OCI-LY1 (cell line): ENCODE results near the gene RETREG2.
A peak's percentile ranks its signal among the peaks of the same experiment; 100 is the strongest.

Experiments used
- H2AFZ ChIP-seq: fragments of 200-600 bp; sonication (generic), shearing (Covaris generic); 2 replicates; pipeline ENCODE4 v1.6.0; 2014; ENCODE audit warnings: antibody characterized with exemption, mild to moderate bottlenecking, low read length
- H3F3A ChIP-seq: fragments of 200-600 bp; sonication (generic), shearing (Covaris generic); 2 replicates; pipeline ENCODE4 v1.6.0; 2014; ENCODE audit warnings: mild to moderate bottlenecking, antibody characterized with exemption, low read length, moderate library complexity; ENCODE audit not compliant: insufficient read depth
- H3K27ac ChIP-seq: fragments of 200-600 bp; sonication (generic); 2 replicates; pipeline ENCODE4 v1.5.1; 2014; ENCODE audit warnings: low read length, mixed run types, mild to moderate bottlenecking, low read depth; ENCODE audit not compliant: poor library complexity, severe bottlenecking
- H3K27me3 ChIP-seq: fragments of 200-600 bp; sonication (generic); 2 replicates; pipeline ENCODE4 v1.6.0; 2014; ENCODE audit warnings: antibody characterized with exemption, mild to moderate bottlenecking, low read length, moderate library complexity; ENCODE audit not compliant: insufficient read depth
- H3K36me3 ChIP-seq: fragments of 200-600 bp; sonication (generic); 2 replicates; pipeline ENCODE4 v1.6.1; 2014; ENCODE audit warnings: mild to moderate bottlenecking, antibody characterized with exemption, low read length, moderate library complexity, mixed read lengths; ENCODE audit not compliant: insufficient read depth
- H3K4me1 ChIP-seq: fragments of 200-600 bp; sonication (generic); 2 replicates; pipeline ENCODE4 v1.5.1; 2014; ENCODE audit warnings: mild to moderate bottlenecking, low read length, moderate library complexity; ENCODE audit not compliant: insufficient read depth, severe bottlenecking
- H3K4me2 ChIP-seq: fragments of 200-600 bp; sonication (generic), shearing (Covaris generic); 2 replicates; pipeline ENCODE4 v1.6.1; 2014; ENCODE audit warnings: low read length
- H3K4me3 ChIP-seq: fragments of 200-600 bp; sonication (generic); 2 replicates; pipeline ENCODE4 v1.5.1; 2014; ENCODE audit warnings: low read length, low read depth, mild to moderate bottlenecking, mixed read lengths; ENCODE audit not compliant: poor library complexity, severe bottlenecking
- H3K79me2 ChIP-seq: fragments of 200-600 bp; shearing (Covaris generic); 2 replicates; pipeline ENCODE4 v1.6.1; 2016; ENCODE audit warnings: mixed run types, low read length, mixed read lengths; ENCODE audit not compliant: insufficient read depth
- H3K9ac ChIP-seq: fragments of 200-600 bp; sonication (generic), shearing (Covaris generic); 2 replicates; pipeline ENCODE4 v1.6.1; 2014; ENCODE audit warnings: mild to moderate bottlenecking, low read length, mixed read lengths
- H3K9me2 ChIP-seq: fragments of 200-600 bp; sonication (generic), shearing (Covaris generic); 2 replicates; pipeline ENCODE4 v1.6.1; 2014; ENCODE audit warnings: low read depth, mild to moderate bottlenecking, low read length, mixed read lengths
- H3K9me3 ChIP-seq: fragments of 200-600 bp; shearing (Covaris generic); 2 replicates; pipeline ENCODE4 v1.6.1; 2014; ENCODE audit warnings: low read length, mixed read lengths
- H4K20me1 ChIP-seq: fragments of 200-600 bp; sonication (generic), shearing (Covaris generic); 2 replicates; pipeline ENCODE4 v1.6.0; 2016; ENCODE audit warnings: mild to moderate bottlenecking, low read length; ENCODE audit not compliant: insufficient read depth
- EZH2 ChIP-seq: fragments of 200-600 bp; sonication (generic), shearing (Covaris generic); IDR thresholded peaks from 2 replicates; pipeline ENCODE4 v1.8.0; 2017; ENCODE audit warnings: borderline replicate concordance, mixed run types, mild to moderate bottlenecking, antibody characterized with exemption, low read length, moderate library complexity, mixed read lengths
- TF ChIP-seq, protein P1 (sequence below): fragments of 200-600 bp; sonication (generic), shearing (Covaris generic); IDR thresholded peaks from 2 replicates; pipeline ENCODE4 v1.5.1; 2017; ENCODE audit warnings: mild to moderate bottlenecking, antibody characterized with exemption, low read length, moderate library complexity, mixed read lengths

The RETREG2 gene

DNA sequence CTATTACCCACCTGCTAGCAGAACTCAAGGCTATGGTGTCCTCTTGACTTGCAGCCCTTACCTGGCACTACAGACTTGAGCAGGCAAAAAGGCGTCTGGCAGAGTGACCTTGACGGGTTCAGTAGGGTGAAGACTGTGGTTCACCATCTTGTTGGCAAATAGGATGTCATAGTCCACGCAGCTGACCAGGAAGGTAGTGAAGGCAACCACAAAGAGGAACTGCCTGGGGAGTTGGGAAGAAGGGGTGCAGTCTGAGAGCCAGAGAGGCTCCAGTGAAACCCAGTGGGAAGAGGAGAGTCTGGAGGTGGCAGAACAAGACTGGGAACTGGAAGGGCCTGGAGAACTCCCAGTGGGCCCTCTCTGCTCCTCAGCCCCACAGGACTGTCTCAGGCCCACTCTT, 47.3 kb downstream of the RETREG2 start:
- H3K79me2 ChIP-seq: peaks cover 13% of the 10 kb centered on the region
- TF ChIP-seq, protein P1, sequence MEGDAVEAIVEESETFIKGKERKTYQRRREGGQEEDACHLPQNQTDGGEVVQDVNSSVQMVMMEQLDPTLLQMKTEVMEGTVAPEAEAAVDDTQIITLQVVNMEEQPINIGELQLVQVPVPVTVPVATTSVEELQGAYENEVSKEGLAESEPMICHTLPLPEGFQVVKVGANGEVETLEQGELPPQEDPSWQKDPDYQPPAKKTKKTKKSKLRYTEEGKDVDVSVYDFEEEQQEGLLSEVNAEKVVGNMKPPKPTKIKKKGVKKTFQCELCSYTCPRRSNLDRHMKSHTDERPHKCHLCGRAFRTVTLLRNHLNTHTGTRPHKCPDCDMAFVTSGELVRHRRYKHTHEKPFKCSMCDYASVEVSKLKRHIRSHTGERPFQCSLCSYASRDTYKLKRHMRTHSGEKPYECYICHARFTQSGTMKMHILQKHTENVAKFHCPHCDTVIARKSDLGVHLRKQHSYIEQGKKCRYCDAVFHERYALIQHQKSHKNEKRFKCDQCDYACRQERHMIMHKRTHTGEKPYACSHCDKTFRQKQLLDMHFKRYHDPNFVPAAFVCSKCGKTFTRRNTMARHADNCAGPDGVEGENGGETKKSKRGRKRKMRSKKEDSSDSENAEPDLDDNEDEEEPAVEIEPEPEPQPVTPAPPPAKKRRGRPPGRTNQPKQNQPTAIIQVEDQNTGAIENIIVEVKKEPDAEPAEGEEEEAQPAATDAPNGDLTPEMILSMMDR: no peak
- TF ChIP-seq EZH2: no peak
- no peak overlapping the region for H2AFZ ChIP-seq
- H3K27me3 ChIP-seq: no peaks in the 10 kb centered on the region
- no peak overlapping the region for H3K9ac ChIP-seq
- peaks cover 15% of the 10 kb centered on the region for H3K4me1 ChIP-seq
- peaks cover 65% of the 10 kb centered on the region for H3K36me3 ChIP-seq
- no peaks in the 10 kb centered on the region for H3F3A ChIP-seq
- H3K4me3 ChIP-seq: no peak overlapping the region
- no peak overlapping the region for H3K27ac ChIP-seq
- H3K4me2 ChIP-seq: no peak overlapping the region
- no peaks in the 10 kb centered on the region for H3K9me3 ChIP-seq
- H3K9me2 ChIP-seq: no peaks in the 10 kb centered on the region
- H4K20me1 ChIP-seq: no peaks in the 10 kb centered on the region

DNA sequence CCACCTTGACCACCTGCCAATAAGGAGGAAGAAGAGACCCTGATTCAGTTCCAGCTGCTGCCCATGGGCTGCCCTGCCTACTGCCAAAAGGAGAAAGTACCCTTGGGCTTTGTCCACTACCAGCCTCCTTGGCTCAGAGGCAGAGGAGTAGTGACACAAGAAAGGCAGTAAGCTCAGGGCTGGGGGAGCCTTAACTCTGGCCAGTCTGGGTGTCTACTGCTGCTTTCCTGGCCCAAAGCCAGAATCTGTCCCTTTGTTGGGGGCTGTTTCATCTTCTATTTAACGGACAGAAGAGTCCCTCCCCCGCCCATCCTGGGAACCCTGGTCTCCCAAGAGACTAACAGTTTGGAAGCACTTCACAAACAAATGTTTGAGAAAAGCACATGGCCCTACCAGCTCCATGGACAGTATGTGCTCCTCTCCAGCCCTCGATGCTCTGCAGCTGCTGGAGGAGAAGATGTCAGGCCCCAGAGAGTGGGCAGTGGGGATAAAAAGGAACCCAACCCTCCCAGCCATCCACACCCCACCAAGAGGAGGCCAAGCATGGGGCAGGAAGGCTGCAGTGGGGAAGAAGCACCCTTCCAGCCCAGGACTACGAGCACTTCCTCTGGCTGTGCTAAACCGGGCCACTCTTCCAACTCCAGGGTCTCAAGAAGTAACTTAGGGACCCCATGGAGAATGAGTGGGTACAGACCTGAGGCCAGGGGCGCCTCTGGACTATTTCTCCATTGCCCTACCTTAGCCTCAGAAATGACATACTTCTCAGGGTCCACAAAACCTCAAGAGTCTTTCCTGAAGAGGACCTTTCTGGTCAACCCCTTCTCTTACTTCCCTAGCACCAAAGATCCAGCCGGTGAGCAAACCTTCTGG, 50.2 kb downstream of the RETREG2 start:
- Histone ChIP-seq H3K27ac (peak overlapping the region; percentile 7), H3K79me2 (peaks cover 13% of the 10 kb centered on the region), H3K9ac (peak overlapping the region; percentile 100)

DNA sequence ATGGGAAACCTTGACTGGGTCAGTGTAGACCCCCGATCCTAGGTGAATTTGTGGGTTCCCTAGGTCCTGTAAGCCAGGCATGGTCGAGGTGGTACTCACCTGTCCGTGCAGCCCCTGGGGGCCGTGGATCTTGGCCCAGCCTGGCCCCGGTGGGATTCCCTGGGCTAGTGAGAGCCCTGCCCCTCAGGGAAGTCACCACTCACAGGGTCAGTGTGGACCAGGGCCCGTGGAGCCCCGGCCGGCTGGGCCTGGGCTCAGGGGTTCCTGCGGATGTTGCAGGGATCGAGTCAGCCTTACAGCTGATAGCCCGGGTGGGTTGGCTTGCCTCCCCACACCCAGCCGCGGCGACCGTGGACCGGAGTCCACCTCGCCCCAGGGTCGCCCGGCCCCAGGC, 50.8 kb downstream of the RETREG2 start:
- H3K9me2 ChIP-seq: no peaks in the 10 kb centered on the region
- peak overlapping the region; percentile 7 for H3K27ac ChIP-seq
- no peak overlapping the region for H2AFZ ChIP-seq
- TF ChIP-seq, protein P1: no peak
- TF ChIP-seq EZH2: no peak
- H3K27me3 ChIP-seq: no peaks in the 10 kb centered on the region
- peaks cover 57% of the 10 kb centered on the region for H3K36me3 ChIP-seq
- H3F3A ChIP-seq: no peaks in the 10 kb centered on the region
- peak overlapping the region; percentile 100 for H3K9ac ChIP-seq
- H3K4me3 ChIP-seq: peak overlapping the region; percentile 87
- H3K9me3 ChIP-seq: no peaks in the 10 kb centered on the region
- H3K79me2 ChIP-seq: peaks cover 13% of the 10 kb centered on the region
- H4K20me1 ChIP-seq: no peaks in the 10 kb centered on the region
- H3K4me1 ChIP-seq: peaks cover 24% of the 10 kb centered on the region
- peak overlapping the region; percentile 99 for H3K4me2 ChIP-seq

More for the DNA sequence above, 50.2 kb downstream of the RETREG2 start:
- peak overlapping the region; percentile 87 for H3K4me3 ChIP-seq
- peaks cover 57% of the 10 kb centered on the region for H3K36me3 ChIP-seq
- H3K9me3 ChIP-seq: no peaks in the 10 kb centered on the region
- no peak overlapping the region for H2AFZ ChIP-seq
- no peaks in the 10 kb centered on the region for H3K9me2 ChIP-seq
- TF ChIP-seq, protein P1: no peak
- no peak for TF ChIP-seq EZH2
- H3K27me3 ChIP-seq: no peaks in the 10 kb centered on the region
- no peaks in the 10 kb centered on the region for H3F3A ChIP-seq
- peaks cover 24% of the 10 kb centered on the region for H3K4me1 ChIP-seq
- H4K20me1 ChIP-seq: no peaks in the 10 kb centered on the region
- peak overlapping the region; percentile 99 for H3K4me2 ChIP-seq
